GM12865 (cell line): ENCODE results near the gene CACNA1C.

ENCODE experiments used
- DNase-seq: peaks from one replicate; pipeline ENCODE4 v3.0.0; 2010; ENCODE audit warnings: low read depth
- H3K4me3 ChIP-seq: 2 replicates; pipeline ENCODE4 v1.5.1; 2011; ENCODE audit warnings: mild to moderate bottlenecking, low read depth, low read length, control low read depth
- TF ChIP-seq, protein P1 (sequence below): IDR thresholded peaks from 2 replicates; pipeline ENCODE4 v1.5.1; 2011; ENCODE audit warnings: low read length, control low read depth, low read depth, inconsistent platforms; ENCODE audit not compliant: insufficient read depth; ENCODE audit errors: missing control alignments

Gene CACNA1C

DNA sequence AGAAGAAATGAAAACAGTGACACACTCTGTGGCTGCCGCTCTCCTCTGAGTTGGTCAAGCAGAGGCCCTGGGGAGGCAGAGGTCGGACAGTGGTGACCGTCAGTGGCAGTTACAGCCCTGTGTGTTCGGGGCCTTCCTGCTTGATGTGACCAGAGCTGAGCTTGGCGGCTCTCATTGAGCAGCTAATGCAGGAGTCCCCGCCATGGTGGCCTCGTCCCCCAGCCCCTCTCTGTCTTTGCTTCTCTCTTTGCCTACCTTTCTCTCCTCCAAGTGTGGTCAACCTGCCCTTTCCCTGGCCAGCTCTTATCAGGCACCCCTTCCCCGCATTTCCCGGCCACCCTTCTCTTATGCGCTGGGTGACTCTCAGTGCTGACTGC, 362.8 kb downstream of the CACNA1C start:
- H3K4me3 ChIP-seq, result no peak overlapping the region
- TF ChIP-seq, protein P1, sequence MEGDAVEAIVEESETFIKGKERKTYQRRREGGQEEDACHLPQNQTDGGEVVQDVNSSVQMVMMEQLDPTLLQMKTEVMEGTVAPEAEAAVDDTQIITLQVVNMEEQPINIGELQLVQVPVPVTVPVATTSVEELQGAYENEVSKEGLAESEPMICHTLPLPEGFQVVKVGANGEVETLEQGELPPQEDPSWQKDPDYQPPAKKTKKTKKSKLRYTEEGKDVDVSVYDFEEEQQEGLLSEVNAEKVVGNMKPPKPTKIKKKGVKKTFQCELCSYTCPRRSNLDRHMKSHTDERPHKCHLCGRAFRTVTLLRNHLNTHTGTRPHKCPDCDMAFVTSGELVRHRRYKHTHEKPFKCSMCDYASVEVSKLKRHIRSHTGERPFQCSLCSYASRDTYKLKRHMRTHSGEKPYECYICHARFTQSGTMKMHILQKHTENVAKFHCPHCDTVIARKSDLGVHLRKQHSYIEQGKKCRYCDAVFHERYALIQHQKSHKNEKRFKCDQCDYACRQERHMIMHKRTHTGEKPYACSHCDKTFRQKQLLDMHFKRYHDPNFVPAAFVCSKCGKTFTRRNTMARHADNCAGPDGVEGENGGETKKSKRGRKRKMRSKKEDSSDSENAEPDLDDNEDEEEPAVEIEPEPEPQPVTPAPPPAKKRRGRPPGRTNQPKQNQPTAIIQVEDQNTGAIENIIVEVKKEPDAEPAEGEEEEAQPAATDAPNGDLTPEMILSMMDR, result no peak
- DNase-seq, result no peak

DNA sequence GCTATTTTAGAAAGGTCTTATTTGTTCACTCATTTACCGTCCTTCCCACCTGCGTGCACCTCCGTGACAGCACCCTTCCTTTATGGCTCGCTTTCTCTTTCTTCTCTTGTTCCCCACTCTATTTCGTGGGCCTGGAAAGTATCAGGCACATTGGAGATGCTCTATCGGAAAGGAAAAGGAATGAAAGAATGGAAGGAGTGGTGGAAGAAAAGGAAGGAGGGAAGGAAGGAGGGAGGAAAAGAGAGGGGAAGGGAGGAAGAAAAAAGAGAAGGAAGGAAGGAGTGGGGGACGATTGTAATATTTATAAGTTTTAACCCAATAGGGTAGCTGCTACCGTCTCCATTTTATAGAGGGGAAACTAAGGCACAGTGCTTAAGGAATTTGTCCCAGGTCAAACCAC, 363.4 kb downstream of the CACNA1C start:
- TF ChIP-seq, protein P1, result no peak
- H3K4me3 ChIP-seq, result no peak overlapping the region
- no peak for DNase-seq

DNA sequence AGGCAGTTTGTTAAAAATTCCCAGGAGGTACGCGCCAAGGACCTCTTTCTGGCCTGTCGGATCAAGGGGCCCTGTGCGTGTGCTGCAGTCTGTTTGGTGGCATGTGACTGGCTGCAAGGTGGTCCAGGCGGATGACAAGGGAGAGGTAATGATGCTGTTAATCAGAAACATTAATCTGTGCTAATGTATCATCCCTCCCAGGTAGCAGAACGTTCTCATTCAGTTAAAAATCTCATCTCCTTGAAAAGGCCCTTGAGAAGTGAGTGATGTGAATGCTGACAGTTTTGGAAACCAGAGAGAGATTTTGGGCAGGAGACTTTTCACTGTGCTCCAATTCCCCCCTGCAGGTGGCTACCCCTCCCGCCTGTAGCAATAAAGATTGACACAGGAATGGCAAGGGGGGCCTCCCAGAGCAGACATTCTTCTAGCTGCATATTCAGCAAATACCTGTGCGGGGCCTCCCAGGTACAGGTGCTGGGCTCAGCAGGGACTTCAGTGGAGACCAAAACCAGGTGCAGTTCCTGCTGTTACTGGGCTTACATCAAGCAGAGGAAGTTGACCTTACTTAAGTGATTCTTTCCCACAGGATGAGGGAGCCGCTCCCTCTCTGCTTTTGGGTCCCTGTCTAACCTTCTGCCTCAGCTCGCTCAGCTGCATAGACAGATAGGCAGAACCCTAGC, 364.8 kb downstream of the CACNA1C start:
- no peak for DNase-seq
- no peak overlapping the region for H3K4me3 ChIP-seq
- TF ChIP-seq, protein P1, result no peak

DNA sequence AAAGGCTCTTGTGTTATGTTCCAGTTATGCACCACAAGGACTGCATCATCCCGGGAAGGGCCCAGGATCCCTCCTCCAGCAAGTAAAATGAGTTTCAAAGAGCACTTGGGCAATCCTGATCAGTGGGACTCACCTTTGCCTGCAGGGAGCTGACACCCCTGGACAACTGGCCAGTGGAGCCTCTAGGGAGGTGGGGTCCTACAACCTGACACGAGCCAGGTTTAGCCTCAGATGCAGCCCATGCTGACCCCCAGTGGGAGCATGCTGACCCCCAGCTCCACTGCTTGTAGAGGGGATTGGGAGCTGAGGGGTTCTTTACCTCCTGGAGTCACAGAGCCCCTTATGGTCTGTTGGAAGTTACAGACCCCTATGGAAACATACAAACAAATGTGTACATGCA, 365.8 kb downstream of the CACNA1C start:
- TF ChIP-seq, protein P1, result no peak

DNA sequence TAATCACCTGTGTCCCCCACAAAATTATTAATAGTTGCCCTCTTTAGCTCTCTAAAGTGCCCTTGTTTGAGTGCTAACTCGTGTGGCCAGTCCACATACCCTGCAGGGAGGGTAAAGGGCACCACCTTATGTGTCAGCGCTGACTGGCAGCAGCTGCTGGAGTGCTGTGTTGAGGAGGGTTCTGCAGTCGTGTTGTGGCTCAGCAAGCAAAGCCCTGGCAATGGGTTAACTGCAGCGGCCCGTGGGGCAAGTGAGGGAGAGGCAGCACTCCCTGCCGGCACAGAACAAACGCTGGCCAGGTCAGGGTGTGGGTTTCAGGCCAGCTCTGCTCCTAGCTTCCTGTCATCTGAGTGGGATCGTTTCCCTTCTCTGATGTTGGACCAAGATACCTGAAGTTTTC, 369.8 kb downstream of the CACNA1C start:
- no peak for DNase-seq
- TF ChIP-seq, protein P1, result no peak
- no peak overlapping the region for H3K4me3 ChIP-seq

More for the DNA sequence above, 365.8 kb downstream of the CACNA1C start:
- no peak overlapping the region for H3K4me3 ChIP-seq
- DNase-seq, result no peak

DNA sequence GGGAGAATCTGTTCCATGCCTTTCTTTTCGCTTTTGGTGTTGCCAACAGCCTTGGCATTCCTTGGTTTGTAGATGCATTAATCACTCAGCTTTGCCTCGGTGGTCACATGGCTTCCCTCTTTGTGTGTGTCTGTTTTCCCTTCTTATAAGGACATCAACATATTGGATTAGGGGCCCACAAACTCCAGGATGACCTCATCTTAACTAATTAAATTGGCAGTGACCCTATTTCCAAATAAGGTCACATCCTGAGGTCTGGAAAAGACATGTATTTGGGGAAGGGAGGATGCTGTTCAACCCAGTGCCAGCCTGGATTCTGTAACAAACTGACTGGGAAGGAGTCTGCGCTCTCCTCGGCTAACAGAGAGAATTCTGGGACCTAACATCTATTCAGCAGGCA, 376.2 kb downstream of the CACNA1C start:
- TF ChIP-seq, protein P1, result no peak
- H3K4me3 ChIP-seq, result no peak overlapping the region
- DNase-seq, result no peak

DNA sequence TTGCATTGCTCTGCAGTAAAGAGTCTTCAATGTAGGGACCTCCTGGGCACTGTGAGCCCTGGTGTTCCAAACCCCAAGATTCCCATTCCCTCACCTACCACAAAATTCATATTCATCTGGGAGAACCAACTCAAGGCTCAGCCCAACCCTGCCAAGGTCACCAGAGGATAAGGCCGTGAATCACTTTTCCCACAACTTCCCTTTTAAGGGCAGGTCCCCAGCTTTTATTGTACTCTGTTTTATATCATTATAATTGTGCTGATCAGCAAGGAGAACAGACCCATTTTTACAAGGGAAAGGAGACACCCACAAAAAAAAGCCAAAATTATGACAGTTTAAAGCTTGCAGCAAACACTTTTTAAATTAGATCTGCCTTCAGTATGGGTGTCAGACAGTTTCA, 379.0 kb downstream of the CACNA1C start:
- TF ChIP-seq, protein P1, result no peak
- no peak for DNase-seq
- H3K4me3 ChIP-seq, result no peak overlapping the region
